HT1080 (cell line): Measurements from ENCODE around the gene CD274. TPM values are rescaled to one million over a fixed set of nuclear protein-coding genes. Genes with fewer than 3 reads are reported as not detected.

Experiments
- total RNA-seq: library from RNA; depleted of rRNA; stranded (reverse); fragments of >200 nt; shearing (Covaris generic); gene quantifications from 2 replicates; pipeline ENCODE4 v1.2.3, GENCODE V29; 2014; rRNA removed

CD274 gene
- total RNA-seq, 1 experiment from 2014 or later, result 14.3 TPM

Other genes starting within 250 kb of the CD274 start
- 0.33 and 0.39 TPM in 2 replicates for gene INSL4, start 219.1 kb upstream of the CD274 start, total RNA-seq
- not detected in 2 replicates for gene RLN2, start 145.8 kb upstream of the CD274 start, total RNA-seq
- not detected in 2 replicates for gene RLN1, start 110.7 kb upstream of the CD274 start, total RNA-seq
- 33.6 and 36.5 TPM in 2 replicates for gene PLGRKT, start 12.6 kb upstream of the CD274 start, total RNA-seq
- 4.0 and 4.5 TPM in 2 replicates for gene PDCD1LG2, start 60.0 kb downstream of the CD274 start, total RNA-seq
- 13.2 and 14.4 TPM in 2 replicates for gene RIC1, start 178.6 kb downstream of the CD274 start, total RNA-seq